A172 (cell line): ENCODE results near the gene ANKRD11. TPM values are rescaled to one million over a fixed set of nuclear protein-coding genes. Genes with fewer than 3 reads are reported as not detected.

ENCODE experiments used
- DNase-seq: peaks from one replicate; pipeline ENCODE4 v3.0.0-alpha.2; 2015; ENCODE audit warnings: low spot score
- total RNA-seq: library from RNA; depleted of rRNA; stranded (reverse); fragments of >200 nt; shearing (Covaris generic); gene quantifications from 2 replicates; pipeline ENCODE4 v1.2.3, GENCODE V29; 2014

ANKRD11 gene
- total RNA-seq, 1 experiment from 2014 or later: 61.6 TPM

DNA sequence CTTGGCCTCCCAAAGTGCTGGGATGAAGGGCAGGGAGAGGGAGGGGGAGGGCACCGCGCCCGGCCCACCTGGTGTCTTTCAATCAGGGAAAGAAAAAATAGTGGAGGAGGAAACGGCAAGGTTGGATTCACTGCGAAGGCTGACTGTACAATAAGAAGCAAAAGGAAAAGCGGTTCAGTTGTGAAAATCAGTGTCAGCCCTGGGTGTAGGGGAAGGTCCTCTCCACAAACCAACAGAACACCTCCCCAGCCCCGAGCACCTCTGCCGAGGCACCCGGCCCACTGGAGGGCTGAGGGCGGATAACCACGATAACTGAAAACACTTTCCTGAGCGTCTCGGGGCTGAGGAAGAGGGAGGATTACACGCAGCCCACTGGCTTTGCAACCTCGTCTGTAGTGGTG lies 16.4 kb upstream of the ANKRD11 start:
- DNase-seq: no peak

- DNase-seq: no peak
Observed at GRCh38 chr16:89506113-89506504, 15.7 kb upstream of the ANKRD11 start.

GRCh38 chr16:89505204-89506112 lies 15.1 kb upstream of the ANKRD11 start:
- peak; percentile 77 for DNase-seq

GRCh38 chr16:89504091-89504490 lies 13.7 kb upstream of the ANKRD11 start:
- DNase-seq: no peak

- peak; percentile 96 for DNase-seq
Observed at GRCh38 chr16:89502081-89502843, 11.9 kb upstream of the ANKRD11 start.

- DNase-seq: no peak
Observed at GRCh38 chr16:89499767-89500166, 9.4 kb upstream of the ANKRD11 start.

DNA sequence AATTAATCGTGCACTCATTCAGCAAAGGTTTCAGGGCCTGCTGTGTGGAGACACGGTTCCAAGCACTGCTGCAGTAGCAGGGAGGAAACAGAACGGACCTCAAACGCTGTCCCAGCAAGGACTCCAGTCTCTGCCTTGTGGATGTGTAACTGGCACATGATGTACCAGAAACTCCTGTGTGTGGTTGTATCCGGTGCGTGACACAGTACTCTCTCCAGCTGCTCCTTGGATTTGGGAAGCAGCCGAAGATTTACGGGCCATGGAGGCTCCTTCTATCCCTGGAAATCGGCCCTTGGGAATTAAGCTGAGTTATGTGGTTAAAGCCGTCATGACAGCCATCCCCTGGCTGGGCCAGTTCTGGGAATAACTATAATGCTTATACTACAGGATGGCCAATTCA lies 8.5 kb upstream of the ANKRD11 start:
- DNase-seq: no peak

GRCh38 chr16:89495121-89495520 lies 4.8 kb upstream of the ANKRD11 start:
- DNase-seq: peak; percentile 46

DNA sequence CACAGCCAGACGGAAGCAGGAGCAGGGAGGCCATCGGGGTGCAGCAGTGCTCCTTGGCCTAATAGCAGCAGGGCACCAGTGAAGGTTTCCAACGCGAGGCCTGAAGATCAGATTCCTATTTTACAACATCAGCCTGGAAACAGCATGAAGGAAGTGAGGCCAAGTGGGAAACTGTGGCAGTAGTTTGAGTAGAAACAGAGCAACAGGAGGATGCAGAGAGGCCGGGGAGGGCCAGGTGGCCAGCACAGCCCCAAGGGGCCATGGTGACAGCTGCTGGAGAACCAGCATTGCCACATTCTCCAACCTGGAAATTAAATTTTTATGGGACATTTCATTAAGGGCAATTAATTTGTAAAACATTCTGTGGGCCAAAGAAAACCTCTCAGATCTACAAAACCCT lies 3.4 kb upstream of the ANKRD11 start:
- no peak for DNase-seq

GRCh38 chr16:89491974-89492687 lies 1.8 kb upstream of the ANKRD11 start:
- DNase-seq: no peak

- no peak for DNase-seq
Observed at GRCh38 chr16:89491238-89491869, 993 bp upstream of the ANKRD11 start.

GRCh38 chr16:89489898-89490438 lies 393 bp downstream of the ANKRD11 start:
- no peak for DNase-seq

DNA sequence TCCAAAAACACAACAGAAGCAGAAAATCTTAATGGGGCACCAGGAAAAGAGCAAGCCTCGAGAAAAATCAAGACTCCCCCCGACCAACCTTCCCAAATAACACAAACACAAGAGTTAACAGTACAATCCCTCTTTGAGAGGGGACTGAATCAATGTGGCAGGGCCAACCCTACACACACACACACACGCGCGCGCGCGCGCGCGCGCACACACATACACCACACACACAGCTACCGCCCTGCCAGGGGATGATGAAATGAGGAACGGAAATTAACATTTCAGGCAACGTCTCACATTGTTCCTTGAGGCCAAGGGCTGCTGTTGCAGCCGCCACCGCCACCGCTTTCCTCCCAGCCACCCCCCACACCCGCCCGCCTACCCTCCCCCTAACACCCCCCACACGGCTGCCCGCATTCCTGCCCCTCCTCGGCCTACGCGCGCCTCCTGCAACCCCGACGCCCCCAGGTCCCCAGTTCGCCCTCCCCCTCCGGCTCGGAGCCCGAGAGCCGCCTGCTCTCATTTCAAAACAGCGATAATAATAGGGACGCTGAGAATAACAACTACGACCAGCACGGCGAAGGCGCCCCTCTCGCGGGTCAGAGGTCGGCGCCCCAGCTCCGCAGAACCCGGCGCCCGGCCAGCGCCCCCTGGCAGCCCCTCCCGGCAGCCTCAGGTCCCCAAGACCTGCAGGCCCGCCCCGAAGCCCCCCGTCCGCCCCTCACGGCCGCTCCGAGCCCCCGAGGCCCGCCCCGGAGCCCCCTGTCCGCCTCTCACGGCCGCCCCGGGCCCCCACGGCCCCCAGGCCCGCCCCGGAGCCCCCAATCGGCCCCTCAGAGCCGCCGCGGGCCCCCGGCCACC lies 1.1 kb downstream of the ANKRD11 start:
- DNase-seq: peak; percentile 80

GRCh38 chr16:89485701-89486246 lies 4.6 kb downstream of the ANKRD11 start:
- no peak for DNase-seq

GRCh38 chr16:89484923-89485679 lies 5.3 kb downstream of the ANKRD11 start:
- no peak for DNase-seq

- DNase-seq: no peak
Observed at GRCh38 chr16:89484041-89484501, 6.3 kb downstream of the ANKRD11 start.

DNA sequence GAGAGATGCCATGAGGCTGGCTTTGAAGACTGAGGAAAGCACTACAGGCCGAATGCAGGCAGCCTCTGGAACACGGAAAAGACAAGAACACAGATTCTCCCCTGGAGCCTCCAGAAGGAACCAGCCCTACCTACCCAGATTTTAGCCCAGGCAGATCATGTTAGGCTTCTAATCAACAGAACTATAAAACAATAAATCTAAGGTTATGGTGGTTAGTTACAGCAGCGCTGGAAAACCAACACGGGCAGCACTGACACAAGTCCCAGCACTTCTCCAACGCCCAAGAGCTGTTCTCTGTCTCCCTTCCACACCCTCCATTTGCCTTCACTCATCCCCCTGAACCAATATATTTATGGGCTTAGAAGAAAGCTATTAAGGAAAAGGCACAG lies 7.5 kb downstream of the ANKRD11 start:
- DNase-seq: no peak

GRCh38 chr16:89482150-89482816 lies 8.1 kb downstream of the ANKRD11 start:
- DNase-seq: no peak
